ENCODE data around the gene TRAPPC10.

DNA sequence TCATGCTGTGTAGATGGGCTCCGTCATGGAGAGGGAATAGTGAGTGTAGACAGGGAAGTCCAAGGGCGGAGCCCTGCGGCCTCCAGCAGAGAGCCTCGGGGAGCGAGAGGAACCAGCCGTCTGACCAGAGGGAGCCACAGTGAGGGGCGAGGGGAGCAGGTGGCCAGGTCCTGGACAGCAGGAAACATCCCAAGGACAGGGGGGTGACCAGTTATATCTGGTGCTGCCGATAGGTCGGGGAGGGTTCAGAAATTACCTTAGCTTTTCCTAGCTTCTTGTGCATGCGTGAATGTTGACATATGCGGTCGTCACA, 46.5 kb downstream of the TRAPPC10 start:
- no peak for TF ChIP-seq POLR2A (IDR thresholded peaks at IDR 0.05)
- TF ChIP-seq, protein P1, sequence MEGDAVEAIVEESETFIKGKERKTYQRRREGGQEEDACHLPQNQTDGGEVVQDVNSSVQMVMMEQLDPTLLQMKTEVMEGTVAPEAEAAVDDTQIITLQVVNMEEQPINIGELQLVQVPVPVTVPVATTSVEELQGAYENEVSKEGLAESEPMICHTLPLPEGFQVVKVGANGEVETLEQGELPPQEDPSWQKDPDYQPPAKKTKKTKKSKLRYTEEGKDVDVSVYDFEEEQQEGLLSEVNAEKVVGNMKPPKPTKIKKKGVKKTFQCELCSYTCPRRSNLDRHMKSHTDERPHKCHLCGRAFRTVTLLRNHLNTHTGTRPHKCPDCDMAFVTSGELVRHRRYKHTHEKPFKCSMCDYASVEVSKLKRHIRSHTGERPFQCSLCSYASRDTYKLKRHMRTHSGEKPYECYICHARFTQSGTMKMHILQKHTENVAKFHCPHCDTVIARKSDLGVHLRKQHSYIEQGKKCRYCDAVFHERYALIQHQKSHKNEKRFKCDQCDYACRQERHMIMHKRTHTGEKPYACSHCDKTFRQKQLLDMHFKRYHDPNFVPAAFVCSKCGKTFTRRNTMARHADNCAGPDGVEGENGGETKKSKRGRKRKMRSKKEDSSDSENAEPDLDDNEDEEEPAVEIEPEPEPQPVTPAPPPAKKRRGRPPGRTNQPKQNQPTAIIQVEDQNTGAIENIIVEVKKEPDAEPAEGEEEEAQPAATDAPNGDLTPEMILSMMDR (IDR thresholded peaks at IDR 0.05), result no peak

All from uterus (tissue), 2 donors.